ENCODE results near the gene DENR. TPM values are rescaled to one million over a fixed set of nuclear protein-coding genes. Genes with fewer than 3 reads are reported as not detected.

Gene DENR
- total and polyA plus RNA-seq, 9 donors, result 13.0 to 35.5 (median 27.7) TPM

DNA sequence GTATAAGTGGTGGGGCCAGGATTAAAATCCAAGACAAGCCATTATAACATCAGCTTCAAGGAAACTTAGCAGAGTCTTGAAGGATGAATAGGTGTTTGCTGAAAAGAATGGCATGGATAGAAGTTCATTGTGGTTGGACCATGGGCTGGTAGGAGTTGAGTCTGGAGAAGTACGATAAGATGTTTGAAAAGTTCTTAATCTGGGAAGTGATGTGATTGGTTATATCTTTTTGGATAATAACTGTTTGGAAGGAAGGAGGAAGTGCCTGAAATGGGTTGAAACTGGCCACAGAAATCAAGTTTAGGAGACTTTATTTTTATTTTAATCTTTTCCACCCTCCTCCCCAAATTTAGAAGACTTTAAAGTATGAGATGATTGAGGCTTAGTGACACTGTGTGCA, 4.9 kb downstream of the DENR start:
- intact Hi-C loops (cut with DNase I), result no loop called here
- DNase-seq, result no peak

DNA sequence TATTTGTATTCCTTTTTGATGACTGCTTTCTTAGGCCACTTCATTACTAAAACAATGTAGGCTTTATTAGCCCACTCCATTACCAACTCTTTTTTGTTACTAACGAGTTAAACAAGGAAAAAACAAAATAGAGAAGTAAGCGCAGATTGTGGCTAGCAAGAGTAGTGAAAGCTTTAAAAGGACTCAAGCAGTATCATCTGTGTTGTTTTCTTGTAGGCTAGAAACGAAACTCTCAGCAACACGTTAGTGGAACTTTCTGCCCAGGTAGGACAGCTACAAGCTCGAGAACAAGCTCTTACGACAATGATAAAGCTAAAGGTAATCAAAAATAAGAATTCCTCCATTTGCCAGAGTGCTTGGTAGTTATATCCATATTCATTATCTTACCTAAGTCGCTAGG, 32.9 kb downstream of the DENR start:
- 86 to 89% (median 88%) methylated on average over 7 of the region's 7 CpGs for WGBS, 3 donors
- no peaks in the 10 kb centered on the region for H3K4me1 ChIP-seq (ENCODE audit: insufficient read depth)
- intact Hi-C loops (cut with DNase I), result no loop called here
- H3K4me3 ChIP-seq, result no peak overlapping the region
- TF ChIP-seq, protein P1, sequence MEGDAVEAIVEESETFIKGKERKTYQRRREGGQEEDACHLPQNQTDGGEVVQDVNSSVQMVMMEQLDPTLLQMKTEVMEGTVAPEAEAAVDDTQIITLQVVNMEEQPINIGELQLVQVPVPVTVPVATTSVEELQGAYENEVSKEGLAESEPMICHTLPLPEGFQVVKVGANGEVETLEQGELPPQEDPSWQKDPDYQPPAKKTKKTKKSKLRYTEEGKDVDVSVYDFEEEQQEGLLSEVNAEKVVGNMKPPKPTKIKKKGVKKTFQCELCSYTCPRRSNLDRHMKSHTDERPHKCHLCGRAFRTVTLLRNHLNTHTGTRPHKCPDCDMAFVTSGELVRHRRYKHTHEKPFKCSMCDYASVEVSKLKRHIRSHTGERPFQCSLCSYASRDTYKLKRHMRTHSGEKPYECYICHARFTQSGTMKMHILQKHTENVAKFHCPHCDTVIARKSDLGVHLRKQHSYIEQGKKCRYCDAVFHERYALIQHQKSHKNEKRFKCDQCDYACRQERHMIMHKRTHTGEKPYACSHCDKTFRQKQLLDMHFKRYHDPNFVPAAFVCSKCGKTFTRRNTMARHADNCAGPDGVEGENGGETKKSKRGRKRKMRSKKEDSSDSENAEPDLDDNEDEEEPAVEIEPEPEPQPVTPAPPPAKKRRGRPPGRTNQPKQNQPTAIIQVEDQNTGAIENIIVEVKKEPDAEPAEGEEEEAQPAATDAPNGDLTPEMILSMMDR (IDR thresholded peaks at IDR 0.05), result no peak
- TF ChIP-seq POLR2A (IDR thresholded peaks at IDR 0.05) (no peak), EP300 (IDR thresholded peaks at IDR 0.05) (no peak)
- H3K27me3 ChIP-seq, result no peaks in the 10 kb centered on the region
- no peak for DNase-seq
- no peaks in the 10 kb centered on the region for H3K36me3 ChIP-seq
- H3K9me3 ChIP-seq, result no peaks in the 10 kb centered on the region
- H3K27ac ChIP-seq, result no peak overlapping the region

More for the DNA sequence above, 4.9 kb downstream of the DENR start:
- Histone ChIP-seq H3K27me3 (no peaks in the 10 kb centered on the region), H3K27ac (no peak overlapping the region), H3K36me3 (no peaks in the 10 kb centered on the region), H3K4me1 (ENCODE audit: insufficient read depth) (no peaks in the 10 kb centered on the region), H3K4me3 (no peak overlapping the region), H3K9me3 (no peaks in the 10 kb centered on the region)
- TF ChIP-seq EP300 (IDR thresholded peaks at IDR 0.05) (no peak), POLR2A (IDR thresholded peaks at IDR 0.05) (no peak)
- TF ChIP-seq, protein P1 (IDR thresholded peaks at IDR 0.05), result no peak
- 77 to 81% (median 78%) methylated on average over 1 of the region's 1 CpG for WGBS, 3 donors

DNA sequence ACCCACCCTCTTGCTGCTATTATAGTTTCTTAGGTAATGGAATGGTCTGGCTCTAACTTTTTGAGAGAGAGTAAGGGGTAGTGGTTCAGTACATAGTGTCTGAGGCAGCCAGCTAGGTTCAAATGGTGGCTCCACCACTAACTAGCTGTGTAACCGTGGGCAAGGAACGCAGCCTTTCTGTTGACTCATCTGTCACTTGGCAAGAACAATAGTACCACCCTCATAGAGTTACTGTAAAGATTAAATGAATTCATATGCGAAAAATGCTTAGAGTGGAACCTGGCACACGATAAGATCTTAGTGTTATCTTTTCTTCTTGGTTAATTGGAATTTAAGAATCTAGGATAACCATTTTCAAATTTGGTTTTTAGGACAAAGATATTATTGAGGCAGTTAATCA, 35.8 kb downstream of the DENR start:
- Histone ChIP-seq H3K27ac (no peak overlapping the region), H3K36me3 (no peaks in the 10 kb centered on the region), H3K4me3 (no peak overlapping the region), H3K9me3 (no peaks in the 10 kb centered on the region), H3K27me3 (no peaks in the 10 kb centered on the region), H3K4me1 (ENCODE audit: insufficient read depth) (no peaks in the 10 kb centered on the region)
- intact Hi-C loops (cut with DNase I), result no loop called here
- DNase-seq, result no peak
- TF ChIP-seq, protein P1 (IDR thresholded peaks at IDR 0.05), result no peak
- TF ChIP-seq POLR2A (IDR thresholded peaks at IDR 0.05) (no peak), EP300 (IDR thresholded peaks at IDR 0.05) (no peak)
- 79 to 84% (median 82%) methylated on average over 4 of the region's 4 CpGs for whole genome bisulfite sequencing, 3 donors

DNA sequence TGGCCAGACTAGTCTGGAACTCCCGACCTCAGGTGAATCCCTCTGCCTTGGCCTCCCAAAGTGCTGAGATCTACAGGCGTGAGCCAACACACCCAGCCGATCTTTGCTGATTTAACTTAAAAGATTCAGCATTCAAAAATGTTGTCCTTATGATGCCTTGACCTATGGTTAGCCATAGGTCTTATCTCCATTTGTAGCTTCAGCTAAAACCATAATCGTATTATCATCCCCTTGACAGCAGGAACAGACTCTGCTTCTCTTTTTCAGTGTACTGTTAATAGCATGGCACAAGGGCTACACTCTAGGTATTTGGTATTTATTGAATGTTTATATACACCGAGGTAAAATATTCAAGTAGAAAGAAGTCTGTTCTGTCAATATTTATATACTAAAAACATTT, 37.0 kb downstream of the DENR start:
- intact Hi-C loops (cut with DNase I), result loop anchor here in 3 of 4 donors (10.0 kb wide), 2 partner anchors 155 to 165 kb away; no protein-coding TSS in a partner anchor
- no peaks in the 10 kb centered on the region for H3K4me1 ChIP-seq (ENCODE audit: insufficient read depth)
- WGBS, 3 donors, result 73 to 81% (median 81%) methylated on average over 5 of the region's 5 CpGs
- H3K4me3 ChIP-seq, result no peak overlapping the region
- no peak for TF ChIP-seq EP300 (IDR thresholded peaks at IDR 0.05)
- DNase-seq, result no peak
- H3K27me3 ChIP-seq, result no peaks in the 10 kb centered on the region
- no peaks in the 10 kb centered on the region for H3K9me3 ChIP-seq
- no peaks in the 10 kb centered on the region for H3K36me3 ChIP-seq
- H3K27ac ChIP-seq, result no peak overlapping the region

DNA sequence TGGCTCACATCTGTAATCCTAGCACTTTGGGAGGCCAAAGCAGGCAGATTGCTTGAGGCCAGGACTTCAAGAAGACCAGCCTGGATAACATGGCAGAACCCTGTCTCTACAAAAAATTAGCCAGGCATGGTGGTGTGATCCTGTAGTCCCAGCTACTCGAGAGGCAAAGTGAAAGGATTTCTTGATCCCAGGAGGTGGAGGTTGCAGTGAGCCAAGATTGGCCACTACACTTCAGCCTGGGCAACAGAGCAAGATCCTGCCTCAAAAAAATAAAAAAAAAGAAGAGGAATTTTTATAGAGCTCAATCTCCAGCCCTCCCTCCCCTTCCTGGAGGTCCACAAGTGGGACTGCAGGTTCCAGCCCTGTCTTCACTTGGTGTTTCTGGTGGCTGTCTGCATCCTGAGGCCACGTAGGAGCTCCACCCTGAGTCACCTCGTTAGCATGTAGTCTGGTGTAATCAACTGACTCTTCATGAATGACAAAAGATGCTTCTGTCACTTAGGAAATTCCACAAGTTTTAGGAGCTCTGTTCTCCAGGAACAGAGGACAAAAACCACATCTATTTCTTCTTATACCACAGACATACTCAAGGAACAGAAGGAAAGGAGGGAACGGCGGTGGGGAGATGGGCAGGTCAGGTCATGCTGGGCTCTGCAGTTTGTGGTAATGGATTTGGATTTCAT, 37.9 kb downstream of the DENR start:
- Histone ChIP-seq H3K9me3 (no peaks in the 10 kb centered on the region), H3K36me3 (no peaks in the 10 kb centered on the region), H3K4me1 (ENCODE audit: insufficient read depth) (no peaks in the 10 kb centered on the region), H3K27me3 (no peaks in the 10 kb centered on the region), H3K27ac (no peak overlapping the region), H3K4me3 (no peak overlapping the region)
- TF ChIP-seq POLR2A (IDR thresholded peaks at IDR 0.05), result no peak
- TF ChIP-seq, protein P1 (IDR thresholded peaks at IDR 0.05), result no peak
- TF ChIP-seq EP300 (IDR thresholded peaks at IDR 0.05), result no peak
- WGBS, 3 donors, result 76 to 90% (median 88%) methylated on average over 5 of the region's 5 CpGs
- DNase-seq, result no peak
- intact Hi-C loops (cut with DNase I), result loop anchor here in 3 of 4 donors (10.0 kb wide), 2 partner anchors 154 to 164 kb away; no protein-coding TSS in a partner anchor

All from ovary (tissue), 9 donors.